OCI-LY7 (cell line): ENCODE results near the gene TP73. TPM values are rescaled to one million over a fixed set of nuclear protein-coding genes. Genes with fewer than 3 reads are reported as not detected.

Experiments used
- BruUV-seq: library from RNA; stranded (reverse); fragments of 400-500 nt; replicated peaks from 2 replicates; lab custom pipeline; 2021; lab: Mats Ljungman, UMichigan
- CTCF ChIA-PET: fragments of 300-600 bp; sonication (Branson Sonifier 250); formaldehyde crosslinking; loops from one replicate; lab custom pipeline; 2022; ENCODE audit warnings: antibody characterized with exemption; ENCODE audit not compliant: unreplicated experiment; lab: Charles Lee
- POLR2A ChIA-PET: fragments of 300-600 bp; sonication (Branson Sonifier 250); formaldehyde crosslinking; loops from one replicate; lab custom pipeline; 2022; ENCODE audit warnings: antibody characterized with exemption; lab: Charles Lee
- DNase-seq: peaks from one replicate; pipeline ENCODE4 v3.0.0-alpha.2; 2015; ENCODE audit warnings: low spot score
- H2AFZ ChIP-seq: fragments of 200-600 bp; sonication (generic), shearing (Covaris generic); 2 replicates; pipeline ENCODE4 v1.6.1; 2014; ENCODE audit warnings: mild to moderate bottlenecking, antibody characterized with exemption, low read length, moderate library complexity
- H3K27ac ChIP-seq: fragments of 200-600 bp; sonication (generic); 2 replicates; pipeline ENCODE4 v1.5.1; 2014; ENCODE audit warnings: mixed run types, low read depth, mild to moderate bottlenecking, moderate library complexity, low read length, inconsistent platforms; ENCODE audit not compliant: poor library complexity, severe bottlenecking
- H3K36me3 ChIP-seq: fragments of 200-600 bp; sonication (generic); 2 replicates; pipeline ENCODE4 v1.6.1; 2014; ENCODE audit warnings: mild to moderate bottlenecking, antibody characterized with exemption, low read length, moderate library complexity, mixed read lengths; ENCODE audit not compliant: insufficient read depth
- H3K4me1 ChIP-seq: fragments of 200-600 bp; sonication (generic); 2 replicates; pipeline ENCODE4 v1.5.1; 2014; ENCODE audit warnings: mild to moderate bottlenecking, low read length; ENCODE audit not compliant: insufficient read depth, poor library complexity, severe bottlenecking
- H3K4me2 ChIP-seq: fragments of 200-600 bp; sonication (generic); 2 replicates; pipeline ENCODE4 v1.6.1; 2014; ENCODE audit warnings: mild to moderate bottlenecking, low read length
- H3K4me3 ChIP-seq: fragments of 200-600 bp; sonication (generic); 2 replicates; pipeline ENCODE4 v1.5.1; 2014; ENCODE audit warnings: mild to moderate bottlenecking, low read depth, low read length; ENCODE audit not compliant: poor library complexity, severe bottlenecking
- H3K79me2 ChIP-seq: fragments of 200-600 bp; sonication (generic); 2 replicates; pipeline ENCODE4 v1.6.1; 2016; ENCODE audit warnings: low read depth, mild to moderate bottlenecking, low read length, moderate library complexity, mixed read lengths; ENCODE audit not compliant: insufficient read depth
- H3K9me2 ChIP-seq: fragments of 200-600 bp; sonication (generic); 2 replicates; pipeline ENCODE4 v1.6.1; 2016; ENCODE audit warnings: mild to moderate bottlenecking, low read length, mixed read lengths; ENCODE audit not compliant: insufficient read depth
- H3K9me3 ChIP-seq: fragments of 200-600 bp; sonication (generic); 2 replicates; pipeline ENCODE4 v1.6.1; 2014; ENCODE audit warnings: mild to moderate bottlenecking, mixed run types, low read length, mixed read lengths
- H4K20me1 ChIP-seq: fragments of 200-600 bp; sonication (generic); 2 replicates; pipeline ENCODE4 v1.6.1; 2014; ENCODE audit warnings: mild to moderate bottlenecking, antibody characterized with exemption, low read length, moderate library complexity, mixed read lengths; ENCODE audit not compliant: insufficient read depth
- EZH2phosphoT487 ChIP-seq: fragments of 200-600 bp; sonication (generic); IDR thresholded peaks from 2 replicates; pipeline ENCODE4 v1.6.1; 2018; ENCODE audit warnings: low read depth, borderline replicate concordance, mild to moderate bottlenecking, mixed run types, antibody characterized with exemption, low read length, moderate library complexity, mixed read lengths
- intact Hi-C: fragments of 100-400 bp; cut with micrococcal nuclease; formaldehyde crosslinking; loops from one replicate; pipeline ENCODE4 v1.10.0; 2022; ENCODE audit not compliant: unreplicated experiment
- total RNA-seq, 2 experiments: library from RNA; depleted of rRNA in 1 of 2; stranded (reverse); fragments of >200 nt in 1 of 2; shearing (Covaris generic) in 1 of 2; gene quantifications; 2 replicates each; pipeline ENCODE4 v1.2.3, GENCODE V29; 2014 to 2022
- TF ChIP-seq, protein P1 (sequence below): fragments of 200-600 bp; sonication (generic); conservative IDR thresholded peaks from 2 replicates; pipeline ENCODE4 v1.5.1; 2014; ENCODE audit warnings: mild to moderate bottlenecking, antibody characterized with exemption, low read length, moderate library complexity, mixed read lengths

The TP73 gene
- total RNA-seq, 2 experiments from 2014 or later, result 0.48 TPM; not detected in 1

GRCh38 chr1:3711381-3711779 lies 59.1 kb downstream of the TP73 start:
- Histone ChIP-seq H4K20me1 (no peaks in the 10 kb centered on the region), H3K9me3 (no peaks in the 10 kb centered on the region), H3K4me2 (no peak overlapping the region), H2AFZ (no peak overlapping the region), H3K9me2 (no peaks in the 10 kb centered on the region), H3K4me1 (no peaks in the 10 kb centered on the region), H3K27ac (no peak overlapping the region), H3K79me2 (no peaks in the 10 kb centered on the region), H3K36me3 (no peaks in the 10 kb centered on the region), H3K4me3 (no peak overlapping the region)
- no peak for DNase-seq
- TF ChIP-seq EZH2phosphoT487, result no peak
- TF ChIP-seq, protein P1, sequence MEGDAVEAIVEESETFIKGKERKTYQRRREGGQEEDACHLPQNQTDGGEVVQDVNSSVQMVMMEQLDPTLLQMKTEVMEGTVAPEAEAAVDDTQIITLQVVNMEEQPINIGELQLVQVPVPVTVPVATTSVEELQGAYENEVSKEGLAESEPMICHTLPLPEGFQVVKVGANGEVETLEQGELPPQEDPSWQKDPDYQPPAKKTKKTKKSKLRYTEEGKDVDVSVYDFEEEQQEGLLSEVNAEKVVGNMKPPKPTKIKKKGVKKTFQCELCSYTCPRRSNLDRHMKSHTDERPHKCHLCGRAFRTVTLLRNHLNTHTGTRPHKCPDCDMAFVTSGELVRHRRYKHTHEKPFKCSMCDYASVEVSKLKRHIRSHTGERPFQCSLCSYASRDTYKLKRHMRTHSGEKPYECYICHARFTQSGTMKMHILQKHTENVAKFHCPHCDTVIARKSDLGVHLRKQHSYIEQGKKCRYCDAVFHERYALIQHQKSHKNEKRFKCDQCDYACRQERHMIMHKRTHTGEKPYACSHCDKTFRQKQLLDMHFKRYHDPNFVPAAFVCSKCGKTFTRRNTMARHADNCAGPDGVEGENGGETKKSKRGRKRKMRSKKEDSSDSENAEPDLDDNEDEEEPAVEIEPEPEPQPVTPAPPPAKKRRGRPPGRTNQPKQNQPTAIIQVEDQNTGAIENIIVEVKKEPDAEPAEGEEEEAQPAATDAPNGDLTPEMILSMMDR, result no peak
- ChIA-PET CTCF (no interaction called here), POLR2A (interaction anchor here (0.5 kb wide), 1 partner anchor 12 kb away, joined by 3 read pairs; no protein-coding TSS in a partner anchor)
- no TSS peak for BruUV-seq
- intact Hi-C loops, result no loop called here

DNA sequence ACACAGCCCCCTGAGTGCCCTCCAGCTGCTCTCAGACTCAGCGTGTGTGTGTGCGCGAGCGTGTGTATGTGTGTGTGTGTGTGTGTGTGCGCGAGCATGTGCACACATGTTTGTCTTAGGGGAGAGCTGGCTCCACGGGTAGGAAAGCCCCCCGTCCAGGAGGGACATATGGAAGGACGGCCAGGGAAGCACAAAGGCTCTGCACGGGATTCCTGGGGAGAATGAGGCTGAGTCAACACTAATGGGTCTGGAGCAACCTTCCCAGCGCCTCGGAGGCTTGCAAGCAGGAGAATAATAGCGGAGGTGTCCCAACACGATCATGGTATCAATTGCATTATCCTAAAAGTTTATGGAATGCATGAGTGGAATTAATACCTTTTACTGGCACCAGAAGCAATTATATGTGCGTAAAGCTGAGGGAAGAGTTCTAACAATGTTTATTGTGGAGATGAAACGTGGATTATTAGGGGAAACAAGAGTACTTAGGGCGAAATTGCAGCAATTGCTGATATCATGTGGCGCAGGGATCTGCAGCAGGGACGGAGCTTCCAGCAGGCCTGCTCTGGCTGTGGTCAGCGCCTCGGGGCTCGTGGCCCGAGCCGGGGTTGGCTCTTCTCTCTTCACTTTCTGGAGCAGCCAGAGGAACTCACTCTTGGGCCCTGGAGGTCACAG lies 59.6 kb downstream of the TP73 start:
- ChIA-PET CTCF (no interaction called here), POLR2A (no interaction called here)
- Histone ChIP-seq H3K27ac (no peak overlapping the region), H3K4me1 (no peaks in the 10 kb centered on the region), H4K20me1 (no peaks in the 10 kb centered on the region), H3K9me3 (no peaks in the 10 kb centered on the region), H3K9me2 (no peaks in the 10 kb centered on the region), H2AFZ (no peak overlapping the region), H3K4me3 (no peak overlapping the region), H3K4me2 (no peak overlapping the region), H3K36me3 (no peaks in the 10 kb centered on the region), H3K79me2 (no peaks in the 10 kb centered on the region)
- no peak for DNase-seq
- intact Hi-C loops, result no loop called here
- no TSS peak for BruUV-seq
- TF ChIP-seq, protein P1, result no peak
- TF ChIP-seq EZH2phosphoT487, result no peak
